Femur (tissue), 1 donor: ENCODE data around the gene MESD.

Experiments
- DNase-seq: peaks from one replicate; pipeline ENCODE4 v3.0.0-alpha.2; 2017

The MESD gene

GRCh38 chr15:80989518-80990478, at the start of gene MESD:
Gene MESD (minus strand): TSS chr15:80989819. CDS start chr15:80989791, 28 bp downstream.
- DNase-seq, result peak; percentile 99

DNA sequence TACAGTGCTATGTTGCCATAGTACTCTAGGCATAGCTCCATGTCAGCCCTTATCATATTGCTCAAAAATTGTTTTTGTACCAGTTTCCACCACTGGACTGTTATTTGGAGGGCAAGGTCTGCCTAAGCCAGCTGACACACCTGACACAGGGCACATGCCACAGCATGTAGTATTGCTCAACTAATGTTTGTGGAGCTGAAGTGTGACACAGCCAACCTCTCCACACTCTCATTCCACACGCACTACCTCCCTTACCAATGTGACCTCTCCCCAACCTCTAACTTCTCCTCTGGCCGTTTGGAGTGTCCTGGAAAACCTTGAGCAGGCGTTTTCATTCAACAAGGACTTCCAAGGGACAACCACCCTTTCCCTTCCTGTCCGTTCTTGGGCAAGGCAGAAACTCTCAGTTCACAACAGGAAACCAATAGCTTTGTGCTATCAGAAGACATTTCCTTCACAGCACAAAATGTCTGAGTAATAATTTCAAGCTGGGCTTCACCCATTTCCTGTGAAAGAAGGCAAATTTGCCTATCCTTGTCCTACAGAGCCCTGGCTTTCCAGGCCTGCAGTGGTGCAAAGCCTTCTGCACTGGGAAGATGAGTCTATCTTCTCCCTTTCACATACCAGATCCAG, 49.5 kb upstream of the MESD start:
- DNase-seq, result no peak

DNA sequence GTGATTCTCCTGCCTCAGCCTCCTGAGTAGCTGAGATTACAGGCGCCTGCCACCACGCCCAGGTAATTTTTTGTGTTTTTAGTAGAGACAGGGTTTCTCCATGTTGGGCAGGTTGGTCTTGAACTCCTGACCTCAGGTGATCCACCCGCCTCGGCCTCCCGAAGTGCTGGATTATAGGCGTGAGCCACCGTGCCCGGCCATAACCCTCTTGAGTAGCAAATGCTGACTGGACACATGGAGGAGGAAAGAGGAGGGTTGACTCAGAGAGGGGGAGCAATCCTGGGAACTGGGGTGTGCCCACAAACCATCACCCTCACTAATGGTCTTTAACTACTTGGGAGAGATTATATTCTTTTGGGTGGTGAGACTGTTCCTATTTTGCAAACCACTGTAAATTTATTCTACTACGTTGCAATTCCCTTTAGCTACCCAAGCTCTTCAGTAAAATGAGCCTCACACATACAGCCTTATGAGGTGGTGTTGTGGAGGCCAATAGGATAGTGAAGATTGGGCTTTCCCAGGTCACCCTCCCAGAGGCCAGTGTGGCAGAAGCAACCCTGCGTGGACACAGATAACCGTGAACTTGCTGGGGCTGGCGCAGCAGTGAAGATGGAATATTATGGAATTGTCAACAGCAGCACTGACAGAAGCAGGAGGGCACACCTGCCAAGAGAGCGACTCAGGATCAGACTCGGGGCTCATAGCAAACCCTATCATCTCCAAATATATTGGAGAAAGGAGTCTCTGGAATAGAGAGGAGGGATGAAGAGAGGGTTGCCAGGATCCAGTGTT, 48.5 kb upstream of the MESD start:
- DNase-seq, result no peak

DNA sequence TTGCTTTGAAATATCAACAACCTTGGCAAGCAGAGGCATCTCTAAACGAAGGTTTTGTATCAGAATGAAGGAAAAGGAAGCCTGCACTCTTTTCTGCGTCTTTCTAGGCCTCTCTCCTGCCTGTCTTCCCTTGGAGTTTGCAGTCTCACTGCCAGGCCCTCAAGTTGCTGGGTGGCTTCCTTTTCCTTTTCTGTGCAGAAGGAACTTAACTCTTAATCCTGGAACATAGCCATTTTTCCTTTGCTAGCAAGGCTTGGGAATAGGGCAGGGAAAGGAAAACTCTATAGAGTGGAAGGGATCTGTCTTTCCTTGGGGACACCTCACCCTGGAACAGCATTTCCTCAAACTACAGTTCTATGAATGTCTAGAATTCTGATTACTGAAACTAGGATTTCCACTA, 43.9 kb upstream of the MESD start:
- DNase-seq, result no peak

- no peak for DNase-seq
Measured at GRCh38 chr15:81032818-81033217, 43.2 kb upstream of the MESD start.

- DNase-seq, result no peak
Measured at GRCh38 chr15:81032355-81032754, 42.7 kb upstream of the MESD start.

DNA sequence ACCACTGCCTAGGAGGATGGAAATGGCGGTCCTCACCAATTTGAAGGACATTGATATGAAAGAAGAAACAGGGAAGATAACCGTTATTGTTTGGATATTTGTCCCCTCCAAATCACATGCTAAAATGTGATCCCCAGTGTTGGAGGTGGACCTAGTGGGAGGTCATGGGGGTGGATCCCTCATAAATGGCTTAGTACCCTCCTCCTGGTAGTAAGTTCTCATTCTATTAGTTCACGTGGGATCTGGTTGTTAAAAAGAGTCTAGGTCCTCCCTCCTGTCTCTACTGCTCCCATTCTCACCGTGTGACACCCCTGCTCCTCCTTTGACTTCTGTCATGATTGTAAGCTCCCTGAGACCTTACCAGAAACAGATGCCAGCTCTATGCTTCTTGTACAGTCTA, 41.6 kb upstream of the MESD start:
- no peak for DNase-seq

DNA sequence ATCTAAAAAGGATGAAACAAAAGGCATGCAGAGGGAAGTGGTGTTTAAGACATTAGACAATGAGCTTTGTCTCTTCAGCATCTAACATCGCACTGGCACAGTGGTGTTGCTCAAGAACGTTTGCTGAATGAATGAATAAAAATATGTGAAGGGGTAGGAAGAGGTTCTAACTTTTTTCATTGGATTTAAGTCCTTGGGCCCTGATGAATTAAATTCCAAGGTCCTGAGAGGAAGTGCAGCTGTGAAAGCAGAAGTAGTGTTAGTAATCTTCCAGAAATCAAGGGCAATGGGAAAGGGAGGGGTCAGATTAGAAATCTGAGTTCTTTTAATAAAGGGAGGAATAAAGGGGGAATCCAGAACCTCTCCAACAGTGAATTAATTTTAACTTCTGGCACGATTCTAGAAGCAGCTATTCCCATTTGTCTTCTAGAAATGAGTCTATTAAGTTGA, 40.7 kb upstream of the MESD start:
- no peak for DNase-seq

DNA sequence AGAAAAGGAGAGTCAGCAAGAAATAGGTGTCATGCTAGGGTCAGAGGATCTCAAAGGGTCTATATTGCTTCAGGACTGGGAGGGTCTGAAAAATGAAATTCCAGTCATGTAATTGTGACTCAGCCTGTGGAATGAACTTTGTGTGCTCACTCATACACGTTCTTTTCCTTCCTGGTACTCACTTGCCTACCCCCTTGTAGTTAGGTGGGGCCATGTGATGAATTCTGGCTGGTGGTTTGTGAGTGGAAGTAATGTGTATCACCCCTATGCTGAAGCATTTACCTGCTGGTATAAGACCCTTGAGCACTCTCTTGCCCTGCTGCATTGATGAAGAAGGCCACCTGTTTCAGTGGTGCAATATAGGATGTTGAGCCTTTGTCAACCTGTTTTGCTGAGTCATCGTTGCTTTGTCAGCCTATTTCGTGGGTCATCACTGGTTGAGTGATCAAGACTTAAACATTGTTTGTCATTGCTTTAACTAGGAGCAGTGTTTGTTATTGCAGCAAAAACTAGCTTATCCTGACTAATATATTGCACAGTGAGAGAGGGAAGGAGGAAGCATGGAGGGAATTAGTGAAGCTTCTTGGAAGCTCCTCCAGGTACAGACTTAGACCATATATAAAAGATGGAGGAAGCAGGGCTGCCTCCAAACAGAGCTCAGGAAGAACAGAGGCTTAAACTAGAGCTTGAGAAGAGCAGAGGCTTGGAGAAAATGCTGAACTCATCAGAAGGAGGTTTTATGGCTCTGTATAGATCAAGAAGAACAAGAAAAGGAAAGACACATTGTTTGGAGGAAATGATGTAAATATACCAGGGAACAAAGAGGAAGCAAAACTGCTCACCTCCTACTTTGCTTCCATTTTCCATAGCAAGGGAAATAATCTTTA, 40.0 kb upstream of the MESD start:
- DNase-seq, result no peak

- no peak for DNase-seq
Measured at GRCh38 chr15:81026836-81027599, 37.4 kb upstream of the MESD start.

DNA sequence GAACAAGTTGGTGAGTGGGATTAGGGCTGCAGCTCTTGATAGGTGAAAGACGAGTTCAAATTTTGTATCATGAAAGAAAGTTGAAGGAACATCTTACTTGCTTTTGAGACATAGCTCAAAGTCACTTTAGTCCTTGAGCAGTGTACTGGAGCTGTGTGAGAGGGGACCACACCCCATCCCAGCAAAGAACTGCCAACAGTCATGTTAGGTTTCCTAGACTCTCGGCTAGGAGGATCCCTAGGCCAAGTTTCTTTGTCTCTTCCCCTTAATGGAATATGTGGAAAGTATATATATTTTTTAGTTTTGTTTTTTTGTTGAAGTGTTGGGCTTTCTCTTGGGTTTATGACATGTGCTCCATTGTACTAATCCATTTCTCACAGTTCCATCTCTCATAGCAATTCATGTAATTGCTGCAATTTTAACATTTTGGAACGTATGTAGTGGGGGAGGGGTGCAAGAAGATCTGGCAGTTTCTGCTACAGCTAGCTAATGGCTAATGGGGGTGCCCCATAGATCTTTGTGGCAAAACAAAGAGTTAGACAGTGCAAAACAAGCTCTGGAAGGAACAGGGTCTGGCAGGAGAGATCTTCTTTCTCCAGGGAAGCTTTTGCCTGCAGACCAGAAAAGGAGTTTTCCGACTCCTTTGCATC, 36.2 kb upstream of the MESD start:
- no peak for DNase-seq

DNA sequence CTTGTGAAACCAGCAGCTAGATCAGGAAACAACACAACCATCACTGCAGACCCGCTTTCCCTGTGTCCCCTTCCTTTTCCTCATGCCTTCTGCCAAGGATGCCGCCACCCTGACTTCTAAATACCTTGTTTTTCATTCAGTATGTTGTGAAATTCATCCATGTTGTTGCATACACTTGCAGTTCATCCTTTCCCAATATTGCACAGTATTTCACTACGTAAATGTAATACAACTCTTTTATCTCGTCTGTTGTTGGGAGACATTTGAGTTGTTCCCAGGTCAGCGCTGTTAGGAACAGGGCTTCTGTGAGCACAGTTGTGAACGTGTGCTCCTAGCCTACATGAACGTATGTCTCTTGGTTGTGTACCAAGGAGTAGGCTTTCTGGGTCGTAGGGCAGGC, 35.3 kb upstream of the MESD start:
- DNase-seq, result no peak

- peak; percentile 33 for DNase-seq
Measured at GRCh38 chr15:81024265-81024872, 34.8 kb upstream of the MESD start.

DNA sequence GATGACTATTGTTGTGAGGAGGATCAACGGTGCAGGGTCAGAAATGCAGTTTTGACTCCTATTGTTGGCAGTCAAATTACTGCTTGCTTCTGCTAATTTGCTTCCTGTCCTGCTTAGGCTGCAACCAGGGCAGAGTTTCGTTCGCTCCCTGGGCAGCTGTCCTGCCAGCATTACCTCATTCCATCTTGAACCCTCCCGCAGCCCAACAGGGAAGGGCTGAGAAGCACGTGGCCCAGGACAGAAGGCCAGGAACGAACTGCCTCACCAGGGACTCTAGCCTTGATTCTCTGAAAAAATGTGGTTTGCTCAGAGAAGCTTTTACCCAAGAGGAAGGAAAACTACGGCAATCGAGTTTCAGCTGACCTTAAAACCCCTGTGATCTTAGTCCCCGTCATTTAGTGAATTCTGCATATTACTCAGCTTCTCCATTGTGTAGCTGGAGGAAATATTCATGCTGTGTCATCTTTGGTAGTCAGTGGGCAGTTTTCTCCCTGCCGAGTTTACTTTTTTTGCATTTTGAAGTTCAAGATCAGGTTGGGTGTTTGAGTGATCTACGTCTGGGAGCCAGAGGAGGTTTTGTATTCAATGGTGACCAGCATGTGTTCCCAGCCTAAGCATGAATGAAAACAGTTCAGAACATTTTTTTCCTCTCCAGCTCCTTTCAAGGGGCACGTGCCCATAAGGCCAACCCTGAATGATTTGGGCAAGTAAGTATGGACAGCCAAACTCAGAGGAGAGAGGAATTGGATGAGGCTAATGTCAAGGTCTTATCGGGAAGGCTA, 34.1 kb upstream of the MESD start:
- DNase-seq, result peak; percentile 75

DNA sequence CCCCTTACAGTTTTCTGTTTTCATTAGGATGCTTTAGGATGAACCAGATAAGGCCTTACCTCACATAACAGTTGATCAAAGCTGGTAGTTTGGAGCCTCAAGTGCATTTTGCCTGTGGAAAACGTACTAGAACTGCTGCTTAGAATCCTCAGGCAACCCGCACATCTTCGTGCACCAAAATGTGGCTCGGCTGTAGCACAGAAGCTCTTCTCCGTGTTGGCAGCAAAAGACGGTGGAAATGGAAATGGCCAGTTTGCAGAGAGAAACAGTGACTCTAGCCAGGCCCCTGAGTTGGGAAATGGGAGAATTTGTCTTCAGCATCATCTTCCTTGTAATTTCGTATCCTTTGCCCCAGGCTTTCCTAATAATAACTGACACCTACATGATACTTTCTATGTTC, 31.7 kb upstream of the MESD start:
- no peak for DNase-seq

GRCh38 chr15:81018197-81018596, 28.6 kb upstream of the MESD start:
- no peak for DNase-seq

- DNase-seq, result no peak
Measured at GRCh38 chr15:81016489-81017068, 27.0 kb upstream of the MESD start.

DNA sequence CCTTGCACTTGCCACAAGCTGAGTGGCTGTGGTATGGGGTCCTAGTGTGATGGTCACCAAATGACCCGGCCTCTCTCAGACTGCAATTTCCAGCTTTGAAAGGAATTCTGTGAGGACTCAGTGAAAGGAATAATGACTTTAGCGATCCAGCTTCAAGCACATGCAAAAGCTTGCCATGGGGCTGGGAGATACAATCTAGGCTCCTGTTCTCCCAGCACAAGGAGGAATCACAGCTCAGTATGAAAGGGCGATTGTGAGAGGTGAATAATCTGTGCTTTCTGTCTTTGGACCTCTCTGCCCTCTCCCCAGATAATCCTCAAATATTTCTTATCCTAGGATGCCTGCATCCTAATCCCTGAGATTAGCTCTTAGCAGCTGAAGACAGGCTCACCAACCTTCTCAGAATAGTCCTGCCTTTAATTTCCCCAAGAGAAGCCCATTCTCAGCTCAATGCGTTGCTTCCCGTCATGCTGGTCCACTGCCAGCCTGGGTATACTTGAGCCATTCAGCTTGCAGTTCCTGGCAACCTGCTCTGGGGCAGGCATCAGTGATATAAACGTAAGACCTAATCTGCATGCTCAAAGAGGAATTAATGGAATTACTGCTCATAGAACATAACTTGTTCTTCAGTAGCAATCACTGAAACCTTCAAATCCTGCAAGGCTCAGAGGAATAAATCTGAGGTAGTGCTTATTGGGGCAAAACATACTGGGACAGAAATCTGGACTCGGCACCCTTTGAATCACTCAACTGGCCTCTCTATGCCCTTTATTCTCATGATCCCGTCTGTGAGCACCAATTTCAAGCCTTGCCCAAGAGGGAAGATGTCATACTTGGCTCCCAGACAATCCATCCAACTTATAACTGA, 26.2 kb upstream of the MESD start:
- peak; percentile 38 for DNase-seq
